IMR-90 (cell line): ENCODE measurements around the gene AHNAK2. TPM values are rescaled to one million over a fixed set of nuclear protein-coding genes. Genes with fewer than 3 reads are reported as not detected.

Experiments used
- ATAC-seq: fragments of 200-7000 bp; cut with Tn5 transposase; 2 replicates; pipeline ENCODE4 v1.9.1; 2020; ENCODE audit warnings: low read depth, mild to moderate bottlenecking, moderate library complexity
- BruUV-seq: library from RNA; stranded (reverse); fragments of 400-500 nt; replicated peaks from 2 replicates; lab custom pipeline; 2021; lab: Mats Ljungman, UMichigan
- CTCF ChIA-PET: fragments of 300-600 bp; formaldehyde crosslinking; extraction: SDS; loops from one replicate; lab custom pipeline; 2021; ENCODE audit warnings: antibody characterized with exemption; lab: Yijun Ruan, JAX
- POLR2A ChIA-PET: fragments of 300-600 bp; sonication (Branson Sonifier 250); formaldehyde crosslinking; loops from one replicate; lab custom pipeline; 2022; ENCODE audit warnings: antibody characterized with exemption; ENCODE audit not compliant: unreplicated experiment; lab: Charles Lee
- DNase-seq: peaks from one replicate; pipeline ENCODE4 v3.0.0; 2013
- H2AFZ ChIP-seq: replicated peaks from 2 replicates; pipeline ENCODE3; 2013; ENCODE audit warnings: low read length, mild to moderate bottlenecking; ENCODE audit not compliant: poor library complexity
- H2AK5ac ChIP-seq: 2 replicates; pipeline ENCODE4 v1.6.1; 2013; ENCODE audit warnings: low read depth, low read length, inconsistent platforms
- H2AK9ac ChIP-seq: replicated peaks from 2 replicates; pipeline ENCODE3; 2013; ENCODE audit warnings: mild to moderate bottlenecking, low read depth, low read length, moderate library complexity; ENCODE audit not compliant: poor library complexity
- H2BK120ac ChIP-seq: 2 replicates; pipeline ENCODE4 v1.6.1; 2013; ENCODE audit warnings: low read depth, low read length, inconsistent platforms
- H2BK15ac ChIP-seq: 3 replicates; pipeline ENCODE4 v1.6.1; 2013; ENCODE audit warnings: low read depth, low read length, inconsistent platforms
- H2BK20ac ChIP-seq: 2 replicates; pipeline ENCODE4 v1.6.1; 2013; ENCODE audit warnings: low read depth, mild to moderate bottlenecking, inconsistent platforms, low read length, moderate library complexity
- H2BK5ac ChIP-seq: 2 replicates; pipeline ENCODE4 v1.6.1; 2013; ENCODE audit warnings: mild to moderate bottlenecking, low read depth, low read length, inconsistent platforms; ENCODE audit not compliant: poor library complexity, severe bottlenecking
- H3K14ac ChIP-seq: replicated peaks from 2 replicates; pipeline ENCODE4 v1.6.1; 2013; ENCODE audit warnings: low read depth, low read length, inconsistent platforms
- H3K18ac ChIP-seq: 2 replicates; pipeline ENCODE4 v1.6.1; 2013; ENCODE audit warnings: low read depth, low read length, control low read depth
- H3K23ac ChIP-seq: 2 replicates; pipeline ENCODE4 v1.6.1; 2013; ENCODE audit warnings: low read depth, low read length, inconsistent platforms
- H3K27ac ChIP-seq: 2 replicates; pipeline ENCODE4 v1.5.1; 2013; ENCODE audit warnings: mild to moderate bottlenecking, control low read depth, low read length; ENCODE audit not compliant: insufficient read depth
- H3K27me3 ChIP-seq: 2 replicates; pipeline ENCODE4 v1.6.1; 2013; ENCODE audit warnings: low read length; ENCODE audit not compliant: control insufficient read depth, insufficient read depth
- H3K36me3 ChIP-seq: 2 replicates; pipeline ENCODE4 v1.6.1; 2013; ENCODE audit warnings: low read length, mixed read lengths; ENCODE audit not compliant: control insufficient read depth, insufficient read depth
- H3K4ac ChIP-seq: 2 replicates; pipeline ENCODE4 v1.6.1; 2013; ENCODE audit warnings: low read depth, low read length, inconsistent platforms
- H3K4me1 ChIP-seq: 2 replicates; pipeline ENCODE4 v1.6.1; 2013; ENCODE audit warnings: low read length, mixed read lengths; ENCODE audit not compliant: control insufficient read depth, insufficient read depth
- H3K4me2 ChIP-seq: 2 replicates; pipeline ENCODE4 v1.6.1; 2013; ENCODE audit warnings: low read depth, mild to moderate bottlenecking, control low read depth, low read length, moderate library complexity
- H3K4me3 ChIP-seq: 2 replicates; pipeline ENCODE4 v1.5.1; 2013; ENCODE audit warnings: low read depth, mild to moderate bottlenecking, control low read depth, low read length, moderate library complexity; ENCODE audit not compliant: insufficient read depth
- H3K56ac ChIP-seq: 2 replicates; pipeline ENCODE4 v1.6.1; 2013; ENCODE audit warnings: low read length, inconsistent platforms; ENCODE audit not compliant: insufficient read depth; ENCODE audit errors: extremely low read depth
- H3K79me1 ChIP-seq, 2 experiments: 2 replicates each; pipeline ENCODE4 v1.6.1; 2013; ENCODE audit warnings: low read length in 2 of 2, inconsistent platforms in 1 of 2, low read depth in 1 of 2
- H3K9ac ChIP-seq: 2 replicates; pipeline ENCODE4 v1.6.1; 2013; ENCODE audit warnings: low read depth, low read length, control low read depth
- H3K9me1 ChIP-seq: 2 replicates; pipeline ENCODE4 v1.6.1; 2013; ENCODE audit warnings: low read length, inconsistent platforms; ENCODE audit not compliant: insufficient read depth
- H3K9me3 ChIP-seq: 2 replicates; pipeline ENCODE4 v1.6.1; 2013; ENCODE audit warnings: low read length; ENCODE audit not compliant: control insufficient read depth, insufficient read depth
- H4K20me1 ChIP-seq: 2 replicates; pipeline ENCODE4 v1.6.1; 2013; ENCODE audit warnings: low read length, inconsistent platforms; ENCODE audit not compliant: insufficient read depth
- H4K5ac ChIP-seq: 2 replicates; pipeline ENCODE4 v1.6.1; 2013; ENCODE audit warnings: mild to moderate bottlenecking, low read depth, low read length, control low read depth
- H4K8ac ChIP-seq, 2 experiments: 2 replicates each; pipeline ENCODE4 v1.6.1; 2013; ENCODE audit warnings: low read depth in 2 of 2, low read length in 2 of 2, control low read depth in 1 of 2, inconsistent platforms in 1 of 2
- H4K91ac ChIP-seq: 2 replicates; pipeline ENCODE4 v1.6.1; 2013; ENCODE audit warnings: low read depth, low read length, inconsistent platforms; ENCODE audit not compliant: insufficient read depth
- BHLHE40 ChIP-seq: fragments of 150-350 bp; IDR thresholded peaks from 2 replicates; pipeline ENCODE4 v1.6.1; 2016; ENCODE audit warnings: mild to moderate bottlenecking, low read depth, low read length
- CEBPB ChIP-seq: IDR thresholded peaks from 2 replicates; pipeline ENCODE4 v1.6.1; 2012; ENCODE audit warnings: low read depth, low read length, improper control_type of control experiment
- CHD1 ChIP-seq: IDR thresholded peaks from 2 replicates; pipeline ENCODE4 v1.6.1; 2012; ENCODE audit warnings: low read depth, low read length, improper control_type of control experiment
- CTCF ChIP-seq: conservative IDR thresholded peaks from 2 replicates; pipeline ENCODE4 v1.5.1; 2012; ENCODE audit warnings: mild to moderate bottlenecking, low read depth, low read length, improper control_type of control experiment
- FOS ChIP-seq: fragments of 150-350 bp; IDR thresholded peaks from 2 replicates; pipeline ENCODE4 v1.6.1; 2016; ENCODE audit warnings: low read depth, low read length
- MAFK ChIP-seq: IDR thresholded peaks from 2 replicates; pipeline ENCODE4 v1.6.1; 2012; ENCODE audit warnings: low read depth, low read length, improper control_type of control experiment
- MAZ ChIP-seq: IDR thresholded peaks from 2 replicates; pipeline ENCODE4 v1.6.1; 2012; ENCODE audit warnings: low read depth, mild to moderate bottlenecking, low read length, improper control_type of control experiment, moderate library complexity, borderline replicate concordance
- MXI1 ChIP-seq: IDR thresholded peaks from 2 replicates; pipeline ENCODE4 v1.6.1; 2012; ENCODE audit warnings: low read depth, mild to moderate bottlenecking, low read length, moderate library complexity, borderline replicate concordance
- NFE2L2 ChIP-seq: fragments of 150-350 bp; IDR thresholded peaks from 2 replicates; pipeline ENCODE4 v1.6.1; 2016; ENCODE audit warnings: low read depth, mild to moderate bottlenecking, low read length
- POLR2A ChIP-seq: IDR thresholded peaks from 2 replicates; pipeline ENCODE4 v1.6.1; 2012; ENCODE audit warnings: mild to moderate bottlenecking, low read depth, low read length
- RAD21 ChIP-seq: IDR thresholded peaks from 2 replicates; pipeline ENCODE4 v1.6.1; 2012; ENCODE audit warnings: low read length, improper control_type of control experiment
- RCOR1 ChIP-seq: IDR thresholded peaks from 2 replicates; pipeline ENCODE4 v1.6.1; 2012; ENCODE audit warnings: mild to moderate bottlenecking, low read length, improper control_type of control experiment; ENCODE audit not compliant: insufficient replicate concordance
- RFX5 ChIP-seq: IDR thresholded peaks from 2 replicates; pipeline ENCODE4 v1.8.0; 2012; ENCODE audit warnings: low read depth, mild to moderate bottlenecking, low read length, moderate library complexity
- SMC3 ChIP-seq: fragments of 150-350 bp; IDR thresholded peaks from 2 replicates; pipeline ENCODE4 v1.6.1; 2016; ENCODE audit warnings: low read depth, mild to moderate bottlenecking, antibody characterized with exemption, low read length, moderate library complexity
- WGBS, 2 experiments: methylation state at CpG; one replicate each; pipeline versions ENCODE4 v1.1.5 to v1.1.7; 2013; ENCODE audit warnings: missing lambda C conversion rate in 2 of 2; ENCODE audit not compliant: insufficient read length in 1 of 2; ENCODE audit errors: extremely low coverage in 2 of 2; 5-methylcytosine and 5-hydroxymethylcytosine counted together
- dilution Hi-C: fragments of 300-500 bp; cut with HindIII; formaldehyde crosslinking; loops from one replicate; pipeline ENCODE4 v1.14.3; 2018; ENCODE audit warnings: low sequenced_read_pairs; ENCODE audit not compliant: unreplicated experiment
- in situ Hi-C: fragments of 300-500 bp; cut with MboI; formaldehyde crosslinking; loops from 3 replicates; pipeline ENCODE4 v1.14.3; 2019; ENCODE audit warnings: low sequenced_read_pairs, inconsistent platforms, mixed read lengths
- intact Hi-C: fragments of 100-400 bp; cut with micrococcal nuclease; formaldehyde crosslinking; loops from 2 replicates; pipeline ENCODE4 v1.10.0; 2022
- polyA plus RNA-seq, 3 experiments: library from polyadenylated mRNA; depleted of rRNA; stranded (reverse); fragments of >200 nt; gene quantifications; 2 replicates each; pipeline ENCODE4 v1.2.3, GENCODE V29; 2012; ENCODE audit warnings: low replicate concordance in 1 of 3
- total RNA-seq: library from RNA; depleted of rRNA; stranded (reverse); fragments of >200 nt; gene quantifications from 2 replicates; pipeline ENCODE4 v1.2.3, GENCODE V29; 2012
- TF ChIP-seq, protein P1 (sequence below): fragments of 150-350 bp; IDR thresholded peaks from 2 replicates; pipeline ENCODE4 v1.6.1; 2016; ENCODE audit warnings: low read depth, mild to moderate bottlenecking, low read length, moderate library complexity, borderline replicate concordance
- TF ChIP-seq, protein P2 (sequence below): fragments of 150-350 bp; IDR thresholded peaks from 2 replicates; pipeline ENCODE4 v1.6.1; 2017; ENCODE audit warnings: mild to moderate bottlenecking, antibody characterized with exemption, low read length, low read depth

AHNAK2 gene
- total and polyA plus RNA-seq, 2 of the 4 experiments (the other 2 are of a cell fraction): 2.6 to 7.9 TPM

DNA sequence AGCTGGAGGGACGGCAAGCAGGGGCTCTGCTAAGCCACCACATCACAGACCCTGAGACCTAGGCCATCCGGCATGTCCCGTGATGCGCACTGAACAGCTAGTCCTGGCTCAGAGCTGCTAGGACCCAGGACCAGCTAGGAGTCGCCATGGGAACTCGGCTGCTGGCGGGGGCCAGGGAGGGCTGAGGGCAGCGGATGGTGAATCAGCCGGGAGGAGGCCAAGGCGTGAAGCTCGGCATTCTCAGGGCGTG lies 5.1 kb downstream of the AHNAK2 start:
- Histone ChIP-seq H2BK20ac (peak overlapping the region; percentile 73), H3K4ac (peak overlapping the region; percentile 93), H4K91ac (peak overlapping the region; percentile 77), H3K36me3 (no peaks in the 10 kb centered on the region), H3K14ac (peak overlapping the region; percentile 35), H3K23ac (no peak overlapping the region), H3K56ac (no peak overlapping the region), H4K8ac (peak overlapping the region; percentile 2 to 41; a peak in 2 of 4 replicates), H2BK5ac (peak overlapping the region; percentile 46), H3K27ac (peak overlapping the region; percentile 9), H2BK120ac (peak overlapping the region; percentile 95), H3K9ac (no peak overlapping the region), H2BK15ac (peak overlapping the region; percentile 3; the same call in 2 of the 3 replicates), H2AK9ac (peak overlapping the region; percentile 84), H3K4me3 (no peak overlapping the region), H3K4me1 (peaks cover 40% of the 10 kb centered on the region), H4K20me1 (0 out of 2 replicates have a peak, but pooled peaks cover 3% of the 10 kb centered on the region), H3K79me1 (peaks cover 0 to 25% of the 10 kb centered on the region in 2 experiments; a peak in 1 of 4 replicates), H3K18ac (0 out of 2 replicates have a peak overlapping the region, but pooled peaks have one; percentile 10), H2AK5ac (peak overlapping the region; percentile 87), H3K4me2 (peak overlapping the region; percentile 23; the same call in 1 of the 2 replicates), H3K9me1 (peaks cover 11% of the 10 kb centered on the region), H2AFZ (peak overlapping the region; percentile 89), H4K5ac (peak overlapping the region; percentile 23; the same call in 1 of the 2 replicates), H3K9me3 (no peaks in the 10 kb centered on the region), H3K27me3 (no peaks in the 10 kb centered on the region)
- dilution Hi-C loops: no loop called here
- peak; percentile 78 for ATAC-seq
- peak; percentile 94 for DNase-seq
- POLR2A ChIA-PET: interaction anchor here (0.9 kb wide), 1 partner anchor 113 kb away, joined by 7 read pairs; no protein-coding TSS in a partner anchor
- in situ Hi-C loops: loop anchor here (5.0 kb wide), 2 partner anchors 36 to 74 kb away; no protein-coding TSS in a partner anchor
- WGBS, 2 experiments: 0% methylated on average over 4 of the region's 12 CpGs; no CpG with 5 or more reads in 1 of the 2 experiments
- TF ChIP-seq MAZ (peak; percentile 99), BHLHE40 (peak; percentile 52), CTCF (no peak), RCOR1 (peak; percentile 69), CHD1 (no peak), POLR2A (no peak), NFE2L2 (no peak), MXI1 (no peak; the same call in 1 of the 2 replicates), CEBPB (no peak), SMC3 (no peak), RFX5 (no peak), MAFK (no peak), RAD21 (no peak), FOS (peak; percentile 92)
- TF ChIP-seq, protein P1, sequence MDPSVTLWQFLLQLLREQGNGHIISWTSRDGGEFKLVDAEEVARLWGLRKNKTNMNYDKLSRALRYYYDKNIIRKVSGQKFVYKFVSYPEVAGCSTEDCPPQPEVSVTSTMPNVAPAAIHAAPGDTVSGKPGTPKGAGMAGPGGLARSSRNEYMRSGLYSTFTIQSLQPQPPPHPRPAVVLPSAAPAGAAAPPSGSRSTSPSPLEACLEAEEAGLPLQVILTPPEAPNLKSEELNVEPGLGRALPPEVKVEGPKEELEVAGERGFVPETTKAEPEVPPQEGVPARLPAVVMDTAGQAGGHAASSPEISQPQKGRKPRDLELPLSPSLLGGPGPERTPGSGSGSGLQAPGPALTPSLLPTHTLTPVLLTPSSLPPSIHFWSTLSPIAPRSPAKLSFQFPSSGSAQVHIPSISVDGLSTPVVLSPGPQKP: no peak
- TF ChIP-seq, protein P2, sequence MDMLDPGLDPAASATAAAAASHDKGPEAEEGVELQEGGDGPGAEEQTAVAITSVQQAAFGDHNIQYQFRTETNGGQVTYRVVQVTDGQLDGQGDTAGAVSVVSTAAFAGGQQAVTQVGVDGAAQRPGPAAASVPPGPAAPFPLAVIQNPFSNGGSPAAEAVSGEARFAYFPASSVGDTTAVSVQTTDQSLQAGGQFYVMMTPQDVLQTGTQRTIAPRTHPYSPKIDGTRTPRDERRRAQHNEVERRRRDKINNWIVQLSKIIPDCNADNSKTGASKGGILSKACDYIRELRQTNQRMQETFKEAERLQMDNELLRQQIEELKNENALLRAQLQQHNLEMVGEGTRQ: peak; percentile 35; the same call in 1 of the 2 replicates
- CTCF ChIA-PET: interaction anchor here (4.1 kb wide), 1 partner anchor 73 kb away, joined by 21 read pairs; no protein-coding TSS in a partner anchor
- no TSS peak for BruUV-seq
- intact Hi-C loops: loop anchor here (1.0 to 5.0 kb wide), 2 partner anchors 41 to 77 kb away; no protein-coding TSS in a partner anchor
